Stimulated activated naive CD4-positive, alpha-beta T cell treated with Interleukin-2 at 50 U/mL for 16 hours (primary cell): ENCODE data around the gene OR2L8.

Source experiments
- DNase-seq: peaks from one replicate; lab custom pipeline; 2025; lab: John Stamatoyannopoulos, UW

Gene OR2L8

DNA sequence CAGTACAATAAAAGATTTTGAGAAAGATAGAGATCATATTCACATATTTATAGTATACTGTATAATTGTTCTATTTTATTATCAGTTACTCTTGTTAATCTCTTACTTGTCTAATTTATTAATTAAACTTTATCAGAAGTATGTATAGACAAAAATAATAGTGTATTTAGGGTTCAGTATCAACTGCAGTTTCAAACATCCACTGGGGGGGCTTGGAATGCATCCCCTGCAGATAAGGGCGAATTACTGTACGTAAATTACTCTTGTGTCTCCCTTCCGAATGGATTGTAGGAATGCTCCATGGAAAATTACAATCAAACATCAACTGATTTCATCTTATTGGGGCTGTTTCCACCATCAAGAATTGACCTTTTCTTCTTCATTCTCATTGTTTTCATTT, at the start of gene OR2L8:
TSS of gene OR2L8 (plus strand) at position 301 of the 400 bp plus-strand sequence. CDS start at position 301, 0 bp downstream.
- no peak for DNase-seq

DNA sequence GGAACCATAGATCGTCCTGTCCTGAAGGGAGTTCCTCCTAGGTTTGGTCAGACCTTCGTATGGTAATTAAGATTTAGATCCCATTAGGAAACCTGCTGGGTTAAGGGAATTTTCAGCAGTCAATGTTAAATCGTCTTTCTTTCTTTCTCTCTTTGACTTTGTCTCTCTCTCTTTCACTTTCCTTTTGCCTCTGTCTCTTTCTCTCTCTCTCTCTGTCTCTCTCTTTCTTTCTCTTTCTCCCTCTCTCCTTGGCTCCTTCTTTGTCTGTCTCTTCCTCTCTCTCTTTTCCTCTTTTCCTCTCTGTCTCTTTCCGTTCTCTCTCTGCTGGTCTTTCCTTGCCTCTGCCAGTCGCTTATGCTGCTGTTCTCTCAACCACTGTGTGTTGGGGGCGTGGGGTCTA, 44.5 kb upstream of the OR2L8 start:
- DNase-seq: no peak

DNA sequence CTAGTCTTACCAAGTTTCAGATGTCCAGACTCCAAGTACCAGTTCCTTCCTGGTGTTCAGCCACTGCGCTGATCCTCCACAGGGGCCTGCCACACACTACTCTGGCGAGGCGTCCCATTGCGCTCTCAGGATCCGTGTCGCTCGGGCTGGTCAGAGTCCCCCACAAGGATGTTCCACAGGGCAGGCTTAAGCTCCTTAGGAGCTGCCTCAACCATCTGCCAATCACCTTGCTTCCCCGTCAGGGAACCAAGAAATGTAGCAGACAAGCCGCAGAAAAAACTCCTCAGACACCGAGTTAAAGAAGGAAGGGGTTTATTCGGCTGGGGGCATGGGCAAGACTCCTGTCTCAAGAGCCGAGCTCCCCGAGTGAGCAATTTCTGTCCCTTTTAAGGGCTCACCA, 43.5 kb upstream of the OR2L8 start:
- no peak for DNase-seq

DNA sequence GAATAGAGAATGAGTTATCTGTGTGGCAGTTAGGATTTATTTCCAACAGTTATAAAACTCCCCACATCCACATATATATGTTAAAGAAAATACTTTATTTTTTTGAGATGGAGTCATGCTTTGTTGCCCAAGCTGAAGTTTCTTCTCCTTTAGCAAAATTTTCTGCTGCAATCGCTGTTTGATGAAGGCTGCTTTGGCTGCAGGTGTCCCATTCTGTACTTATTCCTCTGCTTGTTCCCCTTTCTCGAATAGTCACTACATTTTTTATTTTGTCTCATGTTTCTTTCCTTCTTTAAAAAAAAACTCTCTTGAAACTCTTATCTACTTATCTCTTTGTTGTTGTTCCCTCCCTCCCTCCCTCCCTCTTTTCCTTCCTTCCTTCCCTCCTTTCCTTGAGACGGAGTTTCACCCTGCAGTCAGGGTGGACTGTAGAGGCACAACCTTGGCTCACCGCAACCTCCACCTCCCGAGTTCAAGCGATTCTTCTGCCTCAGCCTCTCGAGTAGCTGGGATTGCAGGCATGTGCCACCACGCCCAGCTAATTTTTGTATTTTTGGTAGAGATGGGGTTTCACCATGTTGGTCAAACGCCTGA, 42.7 kb upstream of the OR2L8 start:
- DNase-seq: no peak

GRCh38 chr1:247906504-247907047, 42.1 kb upstream of the OR2L8 start:
- DNase-seq: no peak

- DNase-seq: no peak
These were observed 39.9 kb upstream of the OR2L8 start for GRCh38 chr1:247908766-247909165.

DNA sequence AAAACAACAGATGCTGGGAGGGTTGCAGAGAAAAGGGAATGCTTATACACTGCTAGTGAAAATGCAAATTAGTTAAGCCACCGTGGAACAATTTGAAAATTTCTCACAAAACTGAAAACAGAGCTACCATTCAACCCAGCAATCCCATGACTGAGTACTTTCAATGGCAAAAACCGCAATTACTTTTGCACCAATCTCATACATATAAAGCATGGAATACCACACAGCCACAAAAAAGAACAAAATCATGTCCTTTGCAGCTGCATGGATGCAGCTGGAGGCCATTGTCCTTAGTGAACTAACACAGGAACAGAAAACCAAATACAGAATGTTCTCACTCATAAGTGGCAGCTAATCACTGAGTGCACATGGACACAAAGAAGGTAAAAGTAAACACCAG, 34.9 kb upstream of the OR2L8 start:
- DNase-seq: no peak

DNA sequence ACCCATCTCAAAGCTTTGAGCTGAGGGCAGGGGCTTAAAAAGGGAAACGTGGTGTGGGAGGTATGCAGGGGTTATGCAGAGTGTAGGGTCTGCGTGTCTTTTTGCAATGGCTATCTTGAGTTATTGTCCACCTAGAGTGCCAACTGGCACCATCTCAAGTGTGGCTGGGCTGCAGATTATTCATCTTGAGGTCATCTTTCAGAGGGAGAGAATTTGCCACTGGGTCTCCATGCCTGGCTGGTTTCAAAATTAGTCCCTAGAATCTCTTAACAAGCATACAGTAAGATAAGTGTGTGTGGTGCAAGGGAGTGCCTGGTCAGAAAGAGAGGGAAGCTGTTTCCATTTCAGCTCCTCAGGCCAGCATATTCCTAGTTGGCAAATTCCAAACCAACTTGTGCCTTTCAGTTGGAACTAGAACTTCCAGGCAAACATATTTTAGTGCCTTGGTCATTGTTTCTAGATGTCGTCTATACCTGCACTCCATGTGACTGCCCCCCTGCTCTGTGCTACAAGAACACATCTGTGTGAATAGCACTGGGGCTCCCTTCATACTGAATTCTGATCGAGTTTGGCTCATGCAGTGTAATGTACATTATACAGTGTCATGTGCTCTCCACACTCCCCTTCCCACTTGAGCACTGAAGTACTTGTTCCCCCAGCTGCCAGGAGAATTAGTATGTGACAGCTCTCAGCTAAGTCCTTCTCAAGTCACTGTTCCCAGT, 33.6 kb upstream of the OR2L8 start:
- DNase-seq: no peak

DNA sequence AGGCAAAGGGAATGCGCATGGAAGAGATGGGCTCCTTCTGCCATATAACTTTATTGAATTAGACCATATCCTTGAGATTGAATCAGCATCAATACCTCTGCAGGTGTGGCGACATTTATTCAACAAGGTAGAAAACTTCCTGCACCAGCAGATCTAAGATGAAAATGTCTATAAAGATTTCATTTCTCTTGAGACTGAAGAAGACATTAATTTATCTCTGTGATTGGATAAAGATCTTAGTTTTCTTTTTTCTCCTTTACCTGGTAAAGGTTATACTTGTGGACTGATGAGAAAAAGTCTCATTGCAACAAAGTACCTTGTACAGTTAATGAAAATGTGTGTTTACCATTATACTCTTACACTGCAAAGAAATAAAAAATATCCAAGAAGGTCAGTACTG, 28.7 kb upstream of the OR2L8 start, which contains the start of gene OR2T8:
TSS of gene OR2T8 (plus strand) at position 301 of the 400 bp plus-strand sequence. CDS start 766 bp downstream, outside the sequence.
- DNase-seq: no peak

- no peak for DNase-seq
These were observed 24.7 kb upstream of the OR2L8 start for GRCh38 chr1:247923941-247924340.

DNA sequence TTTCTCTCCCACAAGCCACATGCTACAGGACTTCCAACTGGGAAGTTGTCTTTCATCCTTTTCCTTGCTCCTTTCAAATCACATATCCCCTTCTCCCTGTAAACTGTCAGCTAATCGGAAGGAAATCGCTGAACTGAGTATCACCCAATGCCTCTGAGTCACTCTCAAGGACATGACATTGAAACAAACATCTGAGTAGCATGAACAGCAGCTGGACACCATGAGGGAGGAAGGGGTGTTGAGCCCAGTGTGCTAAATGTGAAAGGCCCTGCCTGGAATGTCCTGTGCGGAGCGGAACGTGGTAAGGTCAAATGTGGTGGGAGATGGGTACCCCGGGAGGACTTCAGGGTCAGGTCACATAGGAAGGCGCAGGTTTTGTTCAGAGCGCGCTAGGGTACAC, 23.8 kb upstream of the OR2L8 start, which contains the start of gene OR2AJ1:
TSS of gene OR2AJ1 (plus strand) at position 22 of the 400 bp plus-strand sequence. CDS start 8,880 bp downstream, outside the sequence.
- no peak for DNase-seq

GRCh38 chr1:247933989-247934388, 14.7 kb upstream of the OR2L8 start:
- no peak for DNase-seq

DNA sequence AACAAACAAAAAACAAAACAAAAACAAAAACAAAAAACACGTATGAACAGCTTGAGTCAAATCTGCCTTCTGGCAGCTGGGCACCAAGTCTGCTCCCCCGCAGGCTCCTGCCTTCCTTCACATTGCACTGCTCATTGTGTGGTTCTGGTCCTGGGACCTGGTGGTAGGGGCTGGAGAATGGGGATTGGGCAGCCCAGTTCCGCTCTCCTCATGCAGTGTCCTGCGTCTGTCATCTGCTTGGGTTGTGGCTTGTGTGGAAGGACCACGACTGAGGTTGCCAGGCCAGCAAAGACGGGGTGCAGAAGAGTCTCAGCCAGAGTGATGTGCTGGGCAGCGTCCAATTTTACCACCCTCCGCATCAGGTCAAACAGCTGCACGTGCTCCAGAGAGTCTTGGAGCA, 12.9 kb upstream of the OR2L8 start:
- DNase-seq: no peak

DNA sequence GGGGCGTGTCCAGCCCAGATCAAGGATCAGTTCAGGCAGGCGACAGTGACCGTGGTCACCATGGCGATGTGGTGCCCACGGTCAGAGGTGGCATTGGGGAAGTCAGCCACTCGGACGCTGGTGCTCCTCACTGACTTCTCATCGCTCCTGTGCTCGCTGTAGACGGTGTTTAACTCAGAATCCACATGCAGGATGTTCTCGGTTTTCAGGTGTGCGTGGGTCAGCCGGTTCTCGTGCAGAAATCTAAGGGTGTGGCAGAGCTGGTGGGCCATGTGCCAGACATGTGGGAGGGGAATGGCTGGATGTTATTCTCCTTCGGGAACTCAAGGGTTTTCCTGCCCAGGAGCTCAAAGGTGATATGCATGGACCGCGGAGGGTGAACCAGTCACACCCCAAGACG, 12.2 kb upstream of the OR2L8 start:
- DNase-seq: no peak

- peak; percentile 40 for DNase-seq
These were observed 11.5 kb upstream of the OR2L8 start for GRCh38 chr1:247936965-247937734.

DNA sequence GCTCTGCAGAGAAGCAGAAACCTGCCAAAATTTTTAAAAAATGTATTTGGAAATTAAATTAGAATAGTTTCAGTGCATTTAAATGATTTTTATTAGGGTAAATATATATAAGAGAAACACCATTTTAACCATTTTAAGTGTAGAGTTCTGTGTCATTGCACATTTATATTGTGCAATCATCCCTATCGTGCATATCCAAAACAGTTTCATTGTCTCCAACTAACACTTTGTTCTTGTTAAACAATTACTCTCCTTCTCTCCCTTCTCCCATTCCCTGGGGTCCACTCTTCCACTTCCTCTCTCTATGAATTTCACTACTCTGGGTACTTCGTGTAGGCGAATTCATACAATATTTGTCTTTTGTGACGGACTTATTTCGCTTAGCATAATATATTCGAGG, 6.0 kb upstream of the OR2L8 start:
- no peak for DNase-seq

DNA sequence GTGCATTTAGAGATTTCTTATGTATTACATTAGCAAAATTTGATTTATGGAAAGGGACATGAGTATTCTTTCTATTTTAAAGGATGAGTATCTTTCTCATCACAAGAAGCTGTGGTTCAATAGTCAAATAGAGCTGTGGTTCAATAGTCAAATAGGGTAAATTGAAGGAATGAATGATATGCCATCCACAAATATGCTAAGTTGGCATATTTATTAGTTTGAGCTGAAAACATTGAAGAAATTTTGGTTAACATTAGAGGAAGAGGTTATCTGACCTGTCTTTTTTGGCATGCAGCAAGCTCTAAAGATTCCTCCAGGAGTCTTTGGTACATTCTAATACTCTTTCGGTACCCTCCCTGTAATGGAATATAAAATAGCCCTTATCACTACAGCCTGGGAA, 4.8 kb downstream of the OR2L8 start:
- no peak for DNase-seq

DNA sequence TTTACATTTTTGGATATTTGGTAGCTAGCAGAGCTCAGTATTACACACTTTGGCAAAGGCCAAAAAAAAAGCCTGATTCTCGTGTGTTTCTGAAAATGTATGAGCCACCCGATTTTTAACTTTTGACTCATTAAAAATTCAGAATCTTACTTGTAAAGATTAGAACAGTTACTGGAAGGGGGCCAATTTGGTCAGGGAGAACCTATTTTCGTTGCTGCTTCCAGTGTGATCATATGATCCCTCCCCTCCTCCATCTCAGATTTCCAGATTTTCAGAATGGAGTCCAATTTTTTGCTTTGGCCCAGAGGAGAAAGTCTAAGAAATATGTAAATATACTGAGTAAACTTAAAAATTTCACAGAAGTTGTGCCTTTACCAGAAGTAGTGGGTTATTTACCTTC, 13.1 kb downstream of the OR2L8 start:
- DNase-seq: no peak

DNA sequence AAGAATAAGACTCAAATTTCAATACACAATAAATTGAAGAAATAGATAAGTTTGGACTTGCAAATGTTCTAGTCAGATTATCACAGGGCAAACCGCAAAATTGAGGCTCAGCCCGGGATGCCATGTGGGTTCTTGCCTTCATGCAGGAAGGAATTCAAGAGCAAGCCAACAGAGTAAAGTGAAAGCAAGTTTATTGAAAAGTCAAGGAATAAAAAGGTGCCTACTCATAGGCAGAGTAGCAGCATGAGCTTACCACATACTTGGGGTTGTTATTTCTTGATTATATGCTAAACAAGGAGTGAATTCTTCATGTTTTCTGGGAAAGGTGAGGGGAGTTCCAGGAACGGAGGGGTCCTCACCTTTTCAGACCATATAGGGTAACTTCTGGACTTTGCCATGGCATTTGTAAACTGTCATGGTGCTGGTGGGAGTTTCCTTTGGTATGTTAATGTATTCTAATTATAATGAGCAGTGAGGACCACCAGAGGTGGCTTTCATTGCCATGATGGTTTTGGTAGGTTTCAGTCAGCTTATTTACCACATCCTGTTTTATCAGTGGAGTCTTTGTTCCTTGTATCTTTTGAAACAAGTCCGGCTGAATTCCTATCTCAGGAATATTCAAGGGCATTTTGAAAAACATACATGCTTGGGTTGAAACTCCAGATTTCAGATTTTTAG, 14.4 kb downstream of the OR2L8 start:
- DNase-seq: no peak

- no peak for DNase-seq
These were observed 16.3 kb downstream of the OR2L8 start, which contains the start of gene OR2AK2 for GRCh38 chr1:247964933-247965332. Gene OR2AK2, plus strand, starts transcription at chr1:247965233. Its CDS starts 144 bp downstream, at chr1:247965377.

DNA sequence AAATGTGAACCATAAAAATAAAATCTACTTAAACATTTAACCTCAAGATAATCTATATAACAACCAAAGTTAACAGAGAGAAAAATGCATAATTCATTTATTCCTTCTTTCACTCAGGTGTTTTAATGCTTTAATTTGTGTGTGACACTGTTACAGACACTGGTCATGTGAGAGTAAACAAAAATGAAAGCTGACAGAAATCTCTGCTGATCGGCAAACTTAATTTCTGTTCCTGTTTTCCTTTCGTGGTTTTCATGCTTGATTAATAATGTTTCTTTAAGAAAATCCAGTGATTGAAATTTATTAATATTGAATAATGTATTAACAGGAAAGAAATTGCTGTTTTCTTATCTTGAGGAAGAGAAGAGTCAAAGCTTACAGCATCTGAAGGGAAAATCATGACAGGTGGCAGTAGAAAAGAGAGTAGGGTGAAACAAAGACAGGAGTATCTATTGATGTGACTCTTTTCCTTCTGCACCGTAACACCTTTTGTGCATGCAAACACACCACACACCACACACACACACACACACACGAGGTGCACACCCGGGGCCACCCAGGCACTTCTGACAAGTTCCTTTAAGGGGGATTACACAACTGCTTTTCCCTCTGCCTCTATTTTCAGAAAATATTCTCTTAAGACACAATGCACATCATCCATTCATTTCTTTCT, 18.0 kb downstream of the OR2L8 start:
- DNase-seq: no peak
